Measurements from ENCODE around the gene CACNA2D3. TPM values are rescaled to one million over a fixed set of nuclear protein-coding genes. Genes with fewer than 3 reads are reported as not detected.

Gene CACNA2D3
- total RNA-seq, 1 donor from 2014 or later = 0.29 TPM

GRCh38 chr3:54822206-54822605 is 699.9 kb downstream of the CACNA2D3 start:
- Mint-ChIP-seq H3K36me3 (ENCODE audit: insufficient read depth) (no peaks in the 10 kb centered on the region), H3K27me3 (peaks cover 3% of the 10 kb centered on the region), H3K4me1 (ENCODE audit: low read depth) (peaks cover 7% of the 10 kb centered on the region), H3K9me3 (ENCODE audit: low read depth) (no peaks in the 10 kb centered on the region), H3K27ac (no peak overlapping the region), H3K4me3 (ENCODE audit: low read depth) (no peak overlapping the region)
- DNase-seq (ENCODE audit: low spot score, unreplicated experiment) = no peak
- no peak for TF ChIP-seq CTCF (IDR thresholded peaks at IDR 0.05; ENCODE audit: unreplicated experiment)

- peaks cover 9% of the 10 kb centered on the region for H3K4me1 Mint-ChIP-seq (ENCODE audit: low read depth)
- no peak overlapping the region for H3K4me3 Mint-ChIP-seq (ENCODE audit: low read depth)
- H3K9me3 Mint-ChIP-seq (ENCODE audit: low read depth) = peaks cover 6% of the 10 kb centered on the region
- DNase-seq (ENCODE audit: low spot score, unreplicated experiment) = no peak
- no peak overlapping the region for H3K27ac Mint-ChIP-seq
- H3K36me3 Mint-ChIP-seq (ENCODE audit: insufficient read depth) = no peaks in the 10 kb centered on the region
- no peak for TF ChIP-seq CTCF (IDR thresholded peaks at IDR 0.05; ENCODE audit: unreplicated experiment)
- H3K27me3 Mint-ChIP-seq = no peaks in the 10 kb centered on the region
Measured at GRCh38 chr3:54826251-54826691, 703.9 kb downstream of the CACNA2D3 start.

- no peak for DNase-seq (ENCODE audit: low spot score, unreplicated experiment)
- Mint-ChIP-seq H3K36me3 (ENCODE audit: insufficient read depth) (no peaks in the 10 kb centered on the region), H3K27me3 (no peaks in the 10 kb centered on the region), H3K27ac (no peak overlapping the region), H3K9me3 (ENCODE audit: low read depth) (peaks cover 6% of the 10 kb centered on the region), H3K4me1 (ENCODE audit: low read depth) (peaks cover 4% of the 10 kb centered on the region), H3K4me3 (ENCODE audit: low read depth) (no peak overlapping the region)
- TF ChIP-seq CTCF (IDR thresholded peaks at IDR 0.05; ENCODE audit: unreplicated experiment) = no peak
Measured at GRCh38 chr3:54827056-54827687, 704.8 kb downstream of the CACNA2D3 start.

- Mint-ChIP-seq H3K4me3 (ENCODE audit: low read depth) (no peak overlapping the region), H3K4me1 (ENCODE audit: low read depth) (peaks cover 4% of the 10 kb centered on the region), H3K27ac (no peak overlapping the region), H3K9me3 (ENCODE audit: low read depth) (peaks cover 6% of the 10 kb centered on the region), H3K36me3 (ENCODE audit: insufficient read depth) (no peaks in the 10 kb centered on the region), H3K27me3 (no peaks in the 10 kb centered on the region)
- TF ChIP-seq CTCF (IDR thresholded peaks at IDR 0.05; ENCODE audit: unreplicated experiment) = no peak
- no peak for DNase-seq (ENCODE audit: low spot score, unreplicated experiment)
Measured at GRCh38 chr3:54827776-54828175, 705.4 kb downstream of the CACNA2D3 start.

GRCh38 chr3:54830658-54831057 is 708.3 kb downstream of the CACNA2D3 start:
- Mint-ChIP-seq H3K9me3 (ENCODE audit: low read depth) (peaks cover 6% of the 10 kb centered on the region), H3K27ac (no peak overlapping the region), H3K36me3 (ENCODE audit: insufficient read depth) (no peaks in the 10 kb centered on the region), H3K4me1 (ENCODE audit: low read depth) (peaks cover 4% of the 10 kb centered on the region), H3K27me3 (no peaks in the 10 kb centered on the region), H3K4me3 (ENCODE audit: low read depth) (no peak overlapping the region)
- peak; percentile 62 for TF ChIP-seq CTCF (IDR thresholded peaks at IDR 0.05; ENCODE audit: unreplicated experiment)
- DNase-seq (ENCODE audit: low spot score, unreplicated experiment) = no peak
